CD4-positive, alpha-beta T cell treated with Interferon gamma for 1 hour (primary cell): ENCODE measurements around the gene ZC3H14.

Experiments used
- DNase-seq: peaks from one replicate; pipeline ENCODE4 v3.0.0-alpha.2; 2020

ZC3H14 gene

GRCh38 chr14:88611878-88612277 is 49.0 kb downstream of the ZC3H14 start:
- no peak for DNase-seq

DNA sequence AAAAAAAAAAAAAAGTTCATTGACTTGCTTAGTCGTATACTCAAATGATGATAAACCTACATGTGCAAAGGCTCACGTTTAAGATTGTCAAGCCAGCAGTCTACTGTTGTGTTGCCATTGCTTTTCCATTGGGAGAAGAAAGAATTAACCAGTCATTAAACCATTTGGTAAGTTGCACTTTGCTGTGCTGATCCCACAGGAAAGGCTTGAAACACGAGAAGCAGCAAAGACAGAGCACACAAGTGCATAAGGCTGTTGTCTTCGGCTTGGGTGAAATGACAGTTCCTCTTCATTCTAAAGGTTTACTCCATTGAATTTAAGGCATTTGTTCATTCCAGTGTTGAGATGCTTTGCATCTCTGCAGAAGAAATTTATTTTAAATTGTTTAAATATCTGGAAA is 50.1 kb downstream of the ZC3H14 start:
- no peak for DNase-seq

DNA sequence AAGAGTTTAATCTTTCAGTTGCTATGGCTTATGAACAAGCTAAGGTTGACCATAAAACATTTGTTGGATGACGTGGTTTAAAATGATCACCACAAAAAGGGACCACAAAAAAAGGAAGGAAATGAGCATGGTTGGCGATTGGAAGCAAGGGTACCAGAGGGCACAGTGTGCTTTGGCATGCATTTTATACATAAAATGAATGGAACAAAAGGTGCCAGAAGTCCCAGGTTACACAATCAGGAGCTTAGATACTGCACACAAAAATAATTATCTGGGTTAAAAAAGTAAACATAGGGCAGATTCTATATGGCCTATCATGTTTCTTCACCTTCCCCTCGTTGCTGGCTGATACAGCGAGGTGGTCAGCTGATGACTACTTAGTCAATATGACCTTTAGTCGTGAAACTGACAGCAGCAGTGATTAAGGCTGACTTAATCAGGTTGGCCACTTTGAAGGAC is 50.7 kb downstream of the ZC3H14 start:
- DNase-seq: no peak

DNA sequence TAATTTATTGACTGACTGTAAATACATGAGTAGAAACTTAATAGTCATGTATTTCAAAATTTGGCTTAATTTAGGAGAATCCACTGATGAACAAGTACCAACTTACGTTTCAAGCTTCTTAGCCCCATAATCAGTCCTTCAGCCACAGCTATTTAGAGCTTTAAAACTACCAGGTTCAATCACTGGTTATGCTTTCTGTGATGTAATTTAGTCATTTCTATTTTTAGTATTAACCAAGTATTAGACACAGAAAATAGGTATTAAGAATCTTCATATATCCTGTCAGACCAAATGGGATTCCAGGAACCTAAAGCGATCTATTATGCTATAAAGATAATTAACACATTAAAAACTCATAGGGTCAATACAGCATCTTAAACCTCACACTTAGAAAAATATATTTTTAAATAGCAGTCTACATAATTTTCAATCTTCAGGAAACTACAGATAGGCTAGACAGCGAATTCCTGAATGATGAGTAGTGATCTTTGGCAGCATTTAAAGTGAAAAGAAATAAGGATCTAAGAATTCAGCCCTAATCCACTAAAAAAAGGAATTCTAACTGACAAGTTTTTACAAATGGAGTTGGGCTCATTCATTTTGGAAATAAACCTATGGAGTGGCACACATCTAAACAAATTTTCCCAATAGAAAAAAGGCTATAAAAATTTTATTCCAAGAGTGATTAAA is 51.5 kb downstream of the ZC3H14 start:
- DNase-seq: no peak

DNA sequence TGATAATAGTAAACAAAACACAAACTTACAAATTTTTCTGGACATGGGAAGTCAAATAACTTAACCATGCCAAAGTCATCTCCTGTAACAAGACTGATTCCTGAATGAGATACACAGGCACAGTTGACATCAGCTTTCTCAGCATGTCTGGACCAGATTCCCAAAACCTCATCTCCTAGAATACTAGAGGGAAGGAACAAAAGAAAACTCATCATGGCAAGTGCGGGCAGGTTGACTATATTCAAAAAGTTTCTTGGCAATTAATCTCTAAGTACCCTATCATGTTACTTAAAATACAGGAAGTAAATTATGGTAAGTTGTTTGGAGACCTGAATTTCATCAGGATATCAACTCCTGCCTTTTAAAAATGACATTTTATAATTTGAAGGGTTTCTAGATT is 53.9 kb downstream of the ZC3H14 start:
- no peak for DNase-seq

DNA sequence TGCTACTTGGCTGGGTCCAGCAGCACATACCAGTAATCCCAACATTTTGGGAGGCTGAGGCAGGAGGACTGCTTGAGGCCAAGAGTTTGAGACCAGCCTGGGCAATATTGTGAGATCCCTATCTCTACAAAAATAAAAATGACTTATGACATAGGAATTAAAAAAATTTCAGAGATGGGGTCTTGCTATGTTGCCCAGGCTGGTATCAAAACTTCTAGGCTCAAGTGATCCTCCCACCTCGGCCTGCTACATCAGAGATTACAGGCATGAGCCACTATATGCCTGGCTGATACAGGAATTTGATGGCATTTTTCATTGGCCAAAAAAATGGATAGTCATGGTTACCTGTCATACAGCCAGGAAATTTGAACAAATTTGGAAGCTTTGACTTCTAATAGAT is 54.6 kb downstream of the ZC3H14 start:
- no peak for DNase-seq

DNA sequence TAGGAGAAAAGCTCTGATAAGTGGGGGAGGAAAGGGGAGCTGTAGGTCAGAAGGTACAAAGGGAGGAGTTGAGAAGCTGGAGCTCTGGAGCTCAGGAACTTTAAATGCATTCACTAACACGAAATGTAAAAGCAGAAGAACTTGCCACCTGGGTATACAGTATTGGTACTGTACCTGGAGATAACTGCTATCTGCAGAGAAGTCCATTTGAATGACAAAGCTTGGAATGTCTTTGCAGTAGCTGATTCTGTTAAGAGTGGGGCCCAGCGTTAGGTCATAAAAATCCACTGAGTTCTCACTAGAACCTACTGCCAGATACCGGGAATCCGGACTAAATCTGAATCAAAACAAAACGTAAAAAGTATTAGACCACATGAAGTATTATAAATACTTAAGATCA is 55.6 kb downstream of the ZC3H14 start:
- no peak for DNase-seq

DNA sequence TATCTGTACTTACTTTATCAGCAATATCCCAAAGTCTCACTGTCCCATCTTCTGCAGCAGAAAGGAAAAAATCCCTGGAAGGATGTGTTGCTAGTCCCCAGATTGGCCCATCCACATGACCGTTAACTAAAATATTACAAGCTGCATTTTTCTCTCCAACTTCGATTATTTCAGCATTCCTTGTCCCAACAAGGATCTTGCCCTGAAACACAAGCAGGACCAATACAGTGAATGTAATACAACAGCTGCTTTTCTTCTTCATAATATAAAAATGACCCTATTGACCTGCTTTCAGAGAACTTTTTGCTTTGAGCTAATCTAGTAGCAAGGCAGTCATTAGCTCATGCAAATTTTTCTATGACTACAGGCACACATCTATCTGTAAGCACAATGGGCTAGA is 58.3 kb downstream of the ZC3H14 start:
- DNase-seq: no peak

- DNase-seq: no peak
Measured at GRCh38 chr14:88625671-88626070, 62.8 kb downstream of the ZC3H14 start.

DNA sequence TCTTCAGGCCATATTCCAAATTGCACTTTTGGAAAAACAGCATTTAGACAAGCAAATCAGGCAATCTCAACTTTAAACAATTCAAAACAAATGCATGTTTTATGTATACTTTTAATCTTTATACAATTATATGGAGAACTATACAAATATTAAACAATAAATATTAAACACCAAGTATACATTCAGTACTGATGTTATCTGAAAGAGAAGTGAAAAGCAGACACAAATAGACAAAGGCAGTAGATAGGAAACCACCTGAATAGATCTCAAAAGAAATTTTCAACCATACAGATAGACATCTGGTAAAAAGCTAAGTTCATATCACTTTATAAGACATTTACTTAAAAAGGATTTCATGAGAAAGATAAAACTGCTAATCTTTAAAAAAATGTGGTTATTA is 65.2 kb downstream of the ZC3H14 start:
- DNase-seq: no peak

GRCh38 chr14:88628462-88628861 is 65.6 kb downstream of the ZC3H14 start:
- no peak for DNase-seq

GRCh38 chr14:88630565-88630964 is 67.7 kb downstream of the ZC3H14 start:
- DNase-seq: no peak

DNA sequence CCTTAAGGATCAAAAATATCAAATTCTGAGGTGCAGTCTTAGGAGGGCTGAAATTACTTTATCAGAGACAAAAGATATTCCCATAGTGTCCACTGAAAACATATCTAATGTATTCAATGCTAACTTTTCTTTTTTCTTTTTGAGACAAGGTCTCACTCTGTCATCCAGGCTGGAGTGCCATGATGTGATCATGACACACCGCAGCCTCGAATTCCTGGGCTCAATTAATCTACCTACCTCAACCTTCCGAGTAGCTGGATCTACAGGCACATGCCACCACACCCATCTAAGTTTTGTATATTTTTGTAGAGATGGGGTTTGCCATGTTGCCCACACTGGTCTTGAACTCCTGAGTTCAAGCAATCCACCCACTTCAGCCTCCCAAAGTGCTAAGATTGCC is 68.3 kb downstream of the ZC3H14 start:
- no peak for DNase-seq

DNA sequence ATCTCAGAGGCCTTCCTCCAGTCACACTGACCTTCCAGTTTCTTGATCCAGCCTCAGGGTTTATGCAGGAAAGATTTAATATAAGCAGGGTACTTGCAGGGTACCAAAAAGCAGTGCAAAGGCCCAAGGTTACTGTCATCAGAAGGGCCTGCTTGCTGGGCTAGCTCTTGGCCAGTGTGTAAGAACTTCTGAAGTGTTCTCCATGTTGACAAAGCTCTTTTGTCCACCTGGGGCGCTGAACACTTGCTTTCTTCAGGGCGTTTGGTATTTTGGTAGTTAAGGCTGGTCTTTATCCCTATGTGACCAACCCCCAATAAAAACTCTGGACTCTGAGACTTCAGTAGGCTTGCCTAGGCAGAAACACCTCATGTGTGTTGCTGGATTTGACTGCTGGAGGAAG is 69.7 kb downstream of the ZC3H14 start:
- no peak for DNase-seq

GRCh38 chr14:88639221-88639620 is 76.4 kb downstream of the ZC3H14 start:
- no peak for DNase-seq

GRCh38 chr14:88660056-88660455 is 97.2 kb downstream of the ZC3H14 start:
- no peak for DNase-seq

DNA sequence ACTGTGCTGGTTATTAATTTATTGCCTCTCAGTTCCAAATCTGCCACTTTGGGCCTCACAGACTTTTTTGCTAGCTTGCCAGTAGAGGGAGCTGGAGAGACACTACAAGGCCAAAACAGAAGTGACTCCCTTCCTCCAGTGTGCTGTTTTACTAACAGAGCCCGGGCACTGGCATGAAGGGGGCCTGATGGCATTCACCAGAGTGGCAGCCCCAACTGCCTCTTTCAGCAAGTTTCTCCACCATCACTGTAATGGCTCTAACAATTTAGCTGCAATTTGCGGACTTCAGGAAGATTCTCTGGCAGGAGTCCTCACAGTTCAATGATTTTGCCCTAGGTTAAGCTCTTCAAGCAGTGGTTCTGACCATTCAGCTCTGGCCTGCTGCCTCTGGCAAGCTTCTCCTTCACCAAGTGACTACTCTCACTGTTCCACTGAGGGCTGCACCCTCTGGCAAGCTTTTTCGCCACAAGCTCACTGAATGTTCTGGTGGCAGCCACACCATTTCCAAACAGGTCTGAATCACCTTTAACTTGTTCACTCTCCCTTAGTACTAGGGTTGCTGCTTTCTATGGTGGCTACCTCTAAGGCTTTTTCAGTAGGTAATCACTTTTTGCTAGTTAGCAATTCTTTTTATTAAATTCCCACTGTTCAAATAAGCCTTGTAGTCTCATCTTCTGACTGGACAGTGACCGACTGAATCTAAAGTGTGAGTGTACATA is 104.9 kb downstream of the ZC3H14 start:
- peak; percentile 45 for DNase-seq

- DNase-seq: no peak
Measured at GRCh38 chr14:88668448-88669116, 105.7 kb downstream of the ZC3H14 start.

DNA sequence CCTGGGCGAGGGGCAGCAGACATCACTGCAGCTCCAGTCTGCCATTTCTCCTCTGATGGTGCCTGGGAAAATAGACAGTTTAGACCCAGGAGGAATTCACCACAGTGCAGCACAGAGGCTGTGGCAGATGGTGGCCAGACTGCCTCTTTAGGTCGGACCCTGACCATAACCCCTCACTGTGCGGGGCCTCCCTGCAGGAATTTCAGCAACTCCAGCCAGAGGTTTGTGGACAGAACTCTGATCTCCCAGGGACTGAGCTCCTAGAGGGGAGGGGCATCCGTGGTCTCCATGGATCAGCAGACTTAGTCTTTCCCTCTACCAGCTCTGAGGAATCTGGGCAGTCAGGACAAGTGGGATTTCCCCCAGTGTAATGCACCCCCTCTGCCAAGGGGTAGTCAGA is 106.5 kb downstream of the ZC3H14 start:
- no peak for DNase-seq
